ENCODE measurements around the gene NOP9.

The NOP9 gene

GRCh38 chr14:24263848-24264247, 35.8 kb upstream of the NOP9 start:
- DNase-seq (ENCODE audit: low read depth in 2 of 2), result no peak

GRCh38 chr14:24264298-24264697, 35.4 kb upstream of the NOP9 start:
- DNase-seq (ENCODE audit: low read depth in 2 of 2), result no peak

- DNase-seq (ENCODE audit: low read depth in 2 of 2), result no peak
Measured at GRCh38 chr14:24266344-24267244, 33.1 kb upstream of the NOP9 start.

- no peak for DNase-seq (ENCODE audit: low read depth in 2 of 2)
Measured at GRCh38 chr14:24267516-24267915, 32.1 kb upstream of the NOP9 start.

GRCh38 chr14:24268225-24268624, 31.4 kb upstream of the NOP9 start:
- DNase-seq (ENCODE audit: low read depth in 2 of 2), result no peak

- no peak for DNase-seq (ENCODE audit: low read depth in 2 of 2)
Measured at GRCh38 chr14:24269368-24269767, 30.3 kb upstream of the NOP9 start.

GRCh38 chr14:24269910-24270536, 29.6 kb upstream of the NOP9 start:
- no peak for DNase-seq (ENCODE audit: low read depth in 2 of 2)

- no peak for DNase-seq (ENCODE audit: low read depth in 2 of 2)
Measured at GRCh38 chr14:24270537-24271133, 29.0 kb upstream of the NOP9 start.

GRCh38 chr14:24271134-24271833, 28.4 kb upstream of the NOP9 start, which contains the start of gene RABGGTA:
Gene RABGGTA, minus strand, starts transcription at chr14:24271597. Its CDS starts 482 bp downstream, at chr14:24271115.
- DNase-seq (ENCODE audit: low read depth in 2 of 2), result peak; percentile 82 to 86

- no peak for DNase-seq (ENCODE audit: low read depth in 2 of 2)
Measured at GRCh38 chr14:24271834-24272263, 27.8 kb upstream of the NOP9 start.

- no peak for DNase-seq (ENCODE audit: low read depth in 2 of 2)
Measured at GRCh38 chr14:24272467-24272866, 27.2 kb upstream of the NOP9 start.

- no peak for DNase-seq (ENCODE audit: low read depth in 2 of 2)
Measured at GRCh38 chr14:24273422-24273998, 26.1 kb upstream of the NOP9 start.

GRCh38 chr14:24274101-24274543, 25.5 kb upstream of the NOP9 start:
- DNase-seq (ENCODE audit: low read depth in 2 of 2), result peak in 1 of 2 donors; percentile 24

GRCh38 chr14:24277071-24277470, 22.6 kb upstream of the NOP9 start:
- no peak for DNase-seq (ENCODE audit: low read depth in 2 of 2)

- DNase-seq (ENCODE audit: low read depth in 2 of 2), result no peak
Measured at GRCh38 chr14:24277606-24278321, 21.9 kb upstream of the NOP9 start.

- DNase-seq (ENCODE audit: low read depth in 2 of 2), result no peak
Measured at GRCh38 chr14:24278424-24278823, 21.2 kb upstream of the NOP9 start.

- peak in 1 of 2 donors; percentile 19 for DNase-seq (ENCODE audit: low read depth in 2 of 2)
Measured at GRCh38 chr14:24279301-24280186, 20.1 kb upstream of the NOP9 start.

GRCh38 chr14:24280797-24281460, 18.7 kb upstream of the NOP9 start:
- DNase-seq (ENCODE audit: low read depth in 2 of 2), result no peak

GRCh38 chr14:24281636-24282035, 18.0 kb upstream of the NOP9 start:
- no peak for DNase-seq (ENCODE audit: low read depth in 2 of 2)

All from stimulated activated CD8-positive, alpha-beta memory T cell treated with anti-CD3 and anti-CD28 coated beads, Interleukin-15, amount 100 ng/mL, for 4 hours (primary cell).